ENCODE results near the gene GRIFIN.
A peak's percentile ranks its signal among the peaks of the same experiment; 100 is the strongest.
"Not testable (repeated sequence)": the region's sequence is repeated elsewhere in the genome, so short reads cannot be mapped to it uniquely, and the experiment has no call there.

The GRIFIN gene

GRCh38 chr7:2453849-2454248 is 22.3 kb downstream of the GRIFIN start:
- DNase-seq (ENCODE audit: low read depth): not testable (repeated sequence)

GRCh38 chr7:2452643-2453270 is 23.4 kb downstream of the GRIFIN start:
- no peak for DNase-seq (ENCODE audit: low read depth)

GRCh38 chr7:2452074-2452507 is 24.1 kb downstream of the GRIFIN start:
- no peak for DNase-seq (ENCODE audit: low read depth)

DNA sequence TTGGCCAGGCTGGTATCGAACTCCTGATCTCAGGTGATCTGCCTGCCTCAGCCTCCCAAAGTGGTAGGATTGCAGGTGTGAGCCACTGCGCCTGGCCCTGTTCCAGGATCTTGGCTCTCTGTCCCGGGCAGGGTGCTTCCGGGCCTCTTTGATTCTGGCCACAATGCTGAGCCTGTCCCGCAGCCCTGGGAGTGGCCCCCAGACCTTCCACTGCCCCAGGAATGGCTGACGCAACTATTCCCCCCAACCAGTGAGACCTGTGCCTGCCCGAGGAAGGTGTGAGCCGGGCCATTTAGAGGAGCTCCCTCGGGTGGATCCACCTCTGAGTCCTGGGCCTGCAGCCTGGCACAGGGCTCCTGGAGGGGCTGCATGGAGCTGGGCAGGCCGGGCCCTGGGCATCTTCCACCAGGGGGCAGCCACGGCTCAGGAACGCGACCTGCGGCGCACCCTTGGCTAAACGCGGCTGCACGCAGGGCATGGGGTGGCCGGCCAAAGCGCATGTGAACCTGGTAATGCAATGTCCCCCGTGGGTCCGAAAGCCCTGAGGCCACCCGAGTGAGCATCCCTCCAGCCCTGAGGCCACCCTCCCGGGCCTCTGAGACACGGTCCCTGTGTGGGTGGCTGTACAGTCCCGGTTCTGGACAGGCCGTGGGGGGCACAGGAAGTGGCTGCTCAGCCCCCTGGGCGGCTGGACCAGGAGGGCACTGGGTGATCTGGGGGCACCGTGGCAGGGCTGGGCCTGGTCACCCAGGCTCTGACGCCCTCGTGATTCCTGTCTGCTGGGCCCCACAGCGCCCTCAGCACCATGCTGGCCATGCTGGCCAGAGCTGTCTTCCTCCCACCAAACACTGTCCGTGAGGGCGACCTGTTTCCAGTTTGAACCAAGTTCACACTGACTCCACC is 24.8 kb downstream of the GRIFIN start:
- DNase-seq (ENCODE audit: low read depth): peak; percentile 58

GRCh38 chr7:2450198-2451107 is 25.7 kb downstream of the GRIFIN start:
- no peak for DNase-seq (ENCODE audit: low read depth)

GRCh38 chr7:2446676-2447075 is 29.5 kb downstream of the GRIFIN start:
- DNase-seq (ENCODE audit: low read depth): no peak

DNA sequence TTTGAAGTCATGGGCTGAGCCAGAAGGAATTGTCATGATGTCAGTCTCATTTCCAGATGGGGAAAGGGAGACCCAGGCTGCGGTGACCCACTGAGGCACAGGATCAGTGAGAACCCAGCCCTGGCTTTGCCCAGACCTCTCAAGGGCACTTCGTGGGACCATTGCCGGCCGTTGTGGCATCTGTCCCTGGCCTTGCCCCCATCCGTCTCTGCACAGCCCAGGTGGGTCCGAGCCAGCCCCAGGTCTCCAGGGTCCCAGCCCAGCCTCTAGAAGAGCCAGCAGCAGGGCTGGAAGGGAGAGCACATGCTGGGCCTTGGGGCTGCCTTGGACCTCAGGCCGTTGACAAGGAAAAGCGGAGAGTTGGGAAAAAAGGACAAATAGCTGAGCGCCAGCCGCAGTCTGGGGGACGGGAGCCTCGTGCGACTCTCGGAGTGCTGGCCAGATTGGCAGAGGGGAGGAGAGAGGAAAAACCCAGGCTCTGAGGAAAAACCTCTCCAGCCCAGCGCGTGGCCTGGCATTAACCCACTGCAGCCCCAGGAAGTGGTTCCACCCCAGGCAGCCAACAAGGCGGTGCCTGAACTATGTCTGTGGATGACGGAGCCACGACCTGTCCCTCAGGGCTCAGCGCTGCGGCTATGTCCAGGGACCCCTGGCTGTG is 30.2 kb downstream of the GRIFIN start:
- no peak for DNase-seq (ENCODE audit: low read depth)

- no peak for DNase-seq (ENCODE audit: low read depth)
Measured at GRCh38 chr7:2445047-2445446, 31.2 kb downstream of the GRIFIN start.

GRCh38 chr7:2444476-2444875 is 31.7 kb downstream of the GRIFIN start:
- no peak for DNase-seq (ENCODE audit: low read depth)

DNA sequence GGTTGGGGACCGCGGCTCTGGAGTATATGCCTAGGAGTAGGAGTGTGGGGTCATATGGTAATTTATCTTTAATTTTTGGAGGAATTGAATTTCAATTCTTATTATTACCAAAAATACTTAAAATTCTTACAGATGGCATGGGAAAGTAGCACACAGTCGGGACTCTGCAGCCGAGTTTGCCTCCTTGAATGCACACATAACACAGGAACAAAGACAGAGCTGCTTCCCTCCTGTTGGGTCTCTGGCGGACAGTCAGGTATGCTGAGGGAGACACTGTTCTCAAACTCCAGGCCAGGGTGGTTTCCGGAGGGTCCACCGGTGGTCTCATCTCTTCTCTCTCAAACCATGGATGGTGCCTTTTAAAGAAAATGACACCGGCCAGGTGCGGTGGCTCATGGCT is 32.7 kb downstream of the GRIFIN start:
- DNase-seq (ENCODE audit: low read depth): no peak

DNA sequence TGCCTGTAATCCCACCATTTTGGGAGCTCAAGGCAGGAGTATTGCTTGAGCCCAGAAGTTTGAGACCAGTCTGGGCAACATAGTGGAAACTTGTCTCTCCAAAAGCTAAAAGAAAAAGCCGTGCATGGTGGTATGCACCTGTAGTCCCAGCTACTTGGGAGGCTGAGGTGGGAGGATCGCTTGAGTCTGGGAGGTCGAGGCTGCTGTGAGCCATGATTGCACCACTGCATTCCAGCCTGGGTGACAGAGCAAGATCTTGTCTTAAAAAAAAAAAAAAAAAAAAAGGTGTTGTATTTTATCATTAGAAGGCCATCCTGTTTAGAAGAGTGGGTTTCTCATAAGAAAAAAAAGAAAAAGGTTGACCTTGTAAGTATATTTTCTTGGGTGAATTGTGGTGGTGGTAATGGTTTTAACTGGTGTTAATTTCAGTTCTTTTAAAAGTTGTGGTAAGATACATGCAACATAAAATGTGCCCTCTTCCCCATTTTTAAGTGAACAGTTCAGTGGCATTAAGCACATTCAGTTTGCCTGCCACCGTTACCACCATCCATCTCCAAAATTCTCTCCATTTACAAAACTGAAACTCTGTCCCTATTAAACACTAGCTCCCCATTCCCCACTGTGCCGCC is 34.7 kb downstream of the GRIFIN start:
- DNase-seq (ENCODE audit: low read depth): no peak

- no peak for DNase-seq (ENCODE audit: low read depth)
Measured at GRCh38 chr7:2440608-2441245, 35.5 kb downstream of the GRIFIN start.

DNA sequence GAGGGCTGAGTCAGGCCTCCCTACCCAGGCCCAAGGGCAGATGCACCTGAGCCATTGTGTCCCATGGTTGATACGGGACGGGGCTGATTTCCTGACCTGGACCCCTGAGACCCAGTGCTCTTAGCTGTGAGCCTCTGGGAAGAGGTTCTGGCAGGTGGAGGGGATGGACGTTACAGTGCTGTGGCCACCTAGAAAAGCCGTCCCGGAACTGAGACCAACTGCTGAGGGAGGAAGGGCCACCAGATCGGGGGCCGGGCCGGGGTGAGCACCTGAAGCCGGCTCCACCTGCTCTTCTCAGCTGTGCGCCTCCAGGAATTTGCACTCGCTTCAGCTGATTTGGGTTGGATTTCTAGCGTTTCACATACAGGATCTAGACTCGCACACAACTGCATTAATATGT is 37.4 kb downstream of the GRIFIN start:
- no peak for DNase-seq (ENCODE audit: low read depth)

GRCh38 chr7:2438186-2438585 is 38.0 kb downstream of the GRIFIN start:
- DNase-seq (ENCODE audit: low read depth): no peak

GRCh38 chr7:2437537-2438148 is 38.6 kb downstream of the GRIFIN start:
- DNase-seq (ENCODE audit: low read depth): no peak

- DNase-seq (ENCODE audit: low read depth): no peak
Measured at GRCh38 chr7:2437136-2437535, 39.1 kb downstream of the GRIFIN start.

- DNase-seq (ENCODE audit: low read depth): no peak
Measured at GRCh38 chr7:2436341-2437104, 39.7 kb downstream of the GRIFIN start.

DNA sequence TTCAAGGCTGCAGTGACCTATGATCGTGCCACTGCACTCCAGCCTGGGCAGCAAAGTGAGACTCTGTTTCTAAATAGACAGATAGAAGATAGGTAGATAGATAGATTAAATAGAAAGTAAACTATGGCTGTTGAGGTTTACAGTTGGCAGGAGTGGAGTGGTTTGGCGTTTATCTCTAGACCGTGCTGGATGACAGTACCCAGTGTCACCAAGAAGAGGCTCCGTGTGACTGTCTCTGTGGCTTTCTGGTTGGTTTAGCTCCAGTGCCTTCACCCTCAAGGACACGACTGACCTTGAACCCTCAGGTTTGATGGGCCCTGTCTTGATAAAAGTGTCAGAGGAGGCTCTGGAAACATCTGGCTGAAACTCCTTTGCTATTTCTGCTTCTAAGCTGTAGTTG is 41.1 kb downstream of the GRIFIN start:
- DNase-seq (ENCODE audit: low read depth): no peak

DNA sequence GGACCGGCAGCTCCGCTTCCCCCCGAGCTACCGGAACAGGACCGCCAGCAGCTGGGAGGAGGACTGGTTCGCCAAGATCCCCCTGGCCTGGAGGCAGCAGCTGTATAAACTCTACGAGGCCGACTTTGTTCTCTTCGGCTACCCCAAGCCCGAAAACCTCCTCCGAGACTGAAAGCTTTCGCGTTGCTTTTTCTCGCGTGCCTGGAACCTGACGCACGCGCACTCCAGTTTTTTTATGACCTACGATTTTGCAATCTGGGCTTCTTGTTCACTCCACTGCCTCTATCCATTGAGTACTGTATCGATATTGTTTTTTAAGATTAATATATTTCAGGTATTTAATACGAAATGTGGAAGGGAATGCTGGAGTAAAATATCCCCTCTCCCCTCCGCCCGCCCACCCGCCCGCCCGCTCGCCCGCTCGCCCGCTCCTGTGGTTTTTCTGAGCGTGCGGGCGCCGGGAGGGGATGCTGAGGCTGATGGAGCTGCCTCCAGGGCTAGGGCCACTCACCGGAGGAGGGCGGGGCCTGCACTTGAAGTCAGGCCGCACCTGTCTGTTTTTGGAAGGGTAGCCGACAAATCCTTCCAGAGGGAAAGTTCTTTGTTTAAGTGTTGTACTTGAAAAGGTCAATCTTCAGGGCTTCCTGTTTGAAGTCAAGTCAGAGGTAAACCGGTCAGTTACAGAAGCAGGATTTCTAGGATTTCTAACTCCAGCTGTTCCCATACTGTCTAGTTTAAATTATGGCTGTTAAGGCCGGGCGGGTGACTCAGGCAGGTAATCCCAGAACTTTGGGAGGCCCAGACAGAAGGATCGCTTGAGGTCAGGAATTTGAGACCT is 42.3 kb downstream of the GRIFIN start:
- no peak for DNase-seq (ENCODE audit: low read depth)

Data from stimulated activated CD8-positive, alpha-beta memory T cell treated with anti-CD3 and anti-CD28 coated beads, Interleukin-12 subunit alpha, Interleukin-12 subunit beta, amount 100 ng/mL, for 4 hours (primary cell).